Measurements from ENCODE around the gene RAD51B.

- TF ChIP-seq CTCF (conservative IDR thresholded peaks at IDR 0.05; ENCODE audit: low read depth, low read length), result no peak
- no peak for TF ChIP-seq EZH2 (IDR thresholded peaks at IDR 0.05; ENCODE audit: borderline replicate concordance, low read depth, low read length, poor library complexity, severe bottlenecking)
These were observed 424.0 kb downstream of the RAD51B start for GRCh38 chr14:68243450-68244010.

Data from A673 (cell line).